HG03432 (cell line): ENCODE results near the gene CFAP100.

ENCODE experiments used
- ATAC-seq: cut with Tn5 transposase; IDR thresholded peaks from one replicate; pipeline ENCODE4 v1.9.1; 2021; ENCODE audit warnings: mild to moderate bottlenecking, moderate library complexity; ENCODE audit not compliant: unreplicated experiment

CFAP100 gene

DNA sequence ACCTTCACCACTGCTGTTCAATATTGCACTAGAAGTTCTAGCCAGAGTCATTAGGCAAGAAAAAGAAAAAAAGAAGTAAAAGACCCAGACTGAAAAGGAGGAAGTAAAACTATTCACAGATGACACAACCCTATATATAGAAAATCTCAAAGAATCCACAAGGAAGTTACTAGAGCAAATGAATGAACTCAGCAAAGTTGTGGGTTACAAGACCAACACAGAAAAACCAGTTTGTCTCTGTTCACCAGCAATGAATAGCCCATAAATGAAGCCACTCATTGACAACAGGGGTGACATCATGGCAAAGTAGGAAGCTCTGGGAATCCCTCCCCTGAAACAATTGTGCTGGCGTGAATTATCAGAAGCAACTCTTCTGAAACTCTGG is 4.6 kb downstream of the CFAP100 start:
- peak; percentile 70 for ATAC-seq

DNA sequence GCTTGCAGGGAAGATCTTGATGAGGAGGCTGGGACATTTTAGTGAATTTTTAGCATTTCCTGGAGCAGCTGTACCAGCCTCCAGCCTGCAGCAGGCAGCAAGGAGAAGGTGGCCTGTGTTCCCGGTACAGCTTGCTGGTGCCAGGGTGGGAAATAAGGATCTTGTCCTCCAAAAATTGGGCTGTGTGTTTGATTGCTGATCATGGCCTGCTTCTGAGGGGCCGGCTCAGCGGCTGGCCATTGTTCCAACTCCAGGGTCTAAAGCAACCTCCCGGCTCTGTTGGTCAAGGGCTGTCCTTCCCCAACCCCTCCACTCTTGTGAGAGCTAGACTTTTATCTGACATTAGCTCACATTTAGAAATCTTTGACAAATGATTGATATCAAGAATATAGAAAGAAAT is 5.0 kb downstream of the CFAP100 start:
- no peak for ATAC-seq

DNA sequence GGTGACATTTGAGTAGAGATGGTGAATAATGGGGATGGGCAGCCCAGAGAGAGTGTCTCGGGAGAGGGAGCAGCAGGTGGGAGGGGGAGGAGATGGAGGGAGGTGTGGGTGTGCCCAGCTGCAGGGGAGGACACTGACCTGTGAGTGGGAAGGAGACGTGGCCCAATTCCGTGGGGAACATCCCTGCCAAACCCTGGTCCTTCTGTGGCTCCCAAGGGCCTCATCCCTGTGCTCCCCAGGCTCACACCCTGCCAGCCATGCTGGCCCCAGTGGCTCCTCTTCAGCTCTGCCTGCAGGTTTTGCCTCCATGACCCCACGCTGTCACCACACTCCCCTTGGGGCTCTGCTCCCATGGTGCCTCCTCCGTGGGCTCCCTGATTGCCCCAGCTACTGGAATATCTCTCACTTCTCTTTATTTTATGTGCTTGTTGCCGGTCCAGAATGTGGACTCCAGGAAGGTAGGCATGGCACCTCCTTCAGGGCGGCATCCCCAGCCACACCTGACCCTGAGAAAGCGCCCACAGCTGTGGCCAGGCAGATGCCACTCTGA is 7.0 kb downstream of the CFAP100 start:
- ATAC-seq, result no peak

DNA sequence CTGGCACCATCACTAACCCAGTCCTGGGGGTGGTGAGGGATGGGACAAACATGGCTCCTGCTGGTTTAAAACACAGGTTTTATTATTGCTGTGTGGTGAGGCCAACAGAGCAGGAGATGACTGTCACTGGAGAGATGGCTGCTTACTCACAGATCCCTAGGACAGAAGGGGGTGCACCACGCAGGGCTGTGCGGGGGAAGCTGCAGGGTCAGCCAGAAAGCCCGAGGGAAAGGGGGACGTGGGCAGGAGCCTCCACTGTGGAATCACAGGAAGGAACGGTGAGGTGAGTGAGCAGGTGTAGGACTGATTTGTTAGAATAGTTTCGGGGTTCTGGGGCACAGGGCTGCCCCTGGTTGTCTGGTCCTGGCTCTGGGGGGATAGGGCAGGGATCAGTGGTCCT is 7.5 kb downstream of the CFAP100 start:
- no peak for ATAC-seq

DNA sequence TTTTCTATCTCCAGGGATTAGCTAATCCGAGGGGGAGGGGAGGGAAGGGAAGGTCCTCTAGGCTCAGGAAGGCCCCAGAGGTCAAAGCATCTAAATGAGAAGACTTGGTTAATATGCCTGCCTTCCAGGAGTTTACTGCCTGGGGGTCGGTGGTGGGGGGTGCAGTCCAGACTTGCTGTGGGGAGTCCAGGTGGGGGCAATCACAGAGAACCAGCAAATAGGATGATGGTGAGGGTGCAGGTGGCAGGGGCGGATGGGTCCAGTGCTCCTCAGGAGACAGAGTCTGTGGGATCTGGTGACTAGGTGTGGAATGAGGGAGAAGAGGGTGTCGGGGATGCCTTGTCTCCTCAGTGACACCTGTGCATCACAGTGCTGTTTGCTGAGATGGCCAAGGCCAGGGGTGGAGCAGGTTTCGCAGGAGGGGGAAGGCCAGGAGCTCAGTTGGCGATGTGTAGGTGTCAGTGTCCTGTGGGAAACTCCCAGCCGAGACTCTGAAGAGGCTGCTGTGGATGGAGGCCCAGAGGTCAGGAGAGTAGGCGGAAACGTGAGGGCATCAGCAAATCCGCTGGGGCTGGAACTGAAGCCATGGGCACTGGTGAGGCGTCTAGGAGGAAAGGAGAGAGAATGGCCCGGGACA is 8.1 kb downstream of the CFAP100 start:
- ATAC-seq, result no peak

DNA sequence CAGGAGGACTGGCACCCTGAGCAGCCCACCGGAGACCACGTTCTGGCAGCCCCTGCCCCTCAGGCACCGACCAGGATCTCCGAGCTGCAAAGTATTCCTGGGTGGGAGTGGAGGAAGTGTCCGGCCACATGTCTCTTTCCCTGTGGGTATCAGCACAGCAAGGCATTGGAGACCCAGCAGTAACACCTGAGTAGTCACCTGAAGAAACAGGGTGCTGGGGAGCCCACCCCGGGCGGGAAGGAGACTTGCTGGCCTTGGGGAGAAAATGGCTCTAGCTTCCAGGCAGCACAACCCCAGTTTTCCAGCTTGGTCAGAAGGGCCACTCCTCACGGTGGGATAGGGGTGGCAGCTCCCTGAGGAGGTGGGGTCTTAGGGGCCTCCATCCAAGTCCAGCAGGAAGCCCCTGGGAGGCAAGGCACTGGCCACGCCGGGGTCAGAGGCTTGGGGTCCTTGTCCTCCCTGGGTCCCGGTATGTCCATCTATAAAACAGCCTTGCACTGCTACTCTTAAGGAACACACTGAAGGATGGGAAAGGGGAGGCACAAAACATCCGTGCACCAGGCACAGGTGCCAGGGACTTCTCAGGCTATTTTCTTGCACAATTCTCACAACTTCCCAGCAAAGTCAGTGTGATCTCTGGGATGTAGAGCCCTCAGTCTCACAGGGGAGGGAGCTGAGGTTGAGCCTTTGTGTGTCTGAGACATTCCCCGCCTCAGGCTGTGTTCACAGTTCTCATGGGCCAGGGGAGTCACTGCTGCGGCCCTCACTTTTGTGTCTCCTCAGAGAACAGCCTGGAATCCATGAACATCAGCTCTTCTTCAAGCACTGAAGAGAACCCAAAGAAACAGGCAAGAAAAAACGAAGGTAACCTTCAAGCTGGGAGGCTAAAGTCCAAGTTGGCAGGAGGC is 11.9 kb downstream of the CFAP100 start:
- no peak for ATAC-seq

DNA sequence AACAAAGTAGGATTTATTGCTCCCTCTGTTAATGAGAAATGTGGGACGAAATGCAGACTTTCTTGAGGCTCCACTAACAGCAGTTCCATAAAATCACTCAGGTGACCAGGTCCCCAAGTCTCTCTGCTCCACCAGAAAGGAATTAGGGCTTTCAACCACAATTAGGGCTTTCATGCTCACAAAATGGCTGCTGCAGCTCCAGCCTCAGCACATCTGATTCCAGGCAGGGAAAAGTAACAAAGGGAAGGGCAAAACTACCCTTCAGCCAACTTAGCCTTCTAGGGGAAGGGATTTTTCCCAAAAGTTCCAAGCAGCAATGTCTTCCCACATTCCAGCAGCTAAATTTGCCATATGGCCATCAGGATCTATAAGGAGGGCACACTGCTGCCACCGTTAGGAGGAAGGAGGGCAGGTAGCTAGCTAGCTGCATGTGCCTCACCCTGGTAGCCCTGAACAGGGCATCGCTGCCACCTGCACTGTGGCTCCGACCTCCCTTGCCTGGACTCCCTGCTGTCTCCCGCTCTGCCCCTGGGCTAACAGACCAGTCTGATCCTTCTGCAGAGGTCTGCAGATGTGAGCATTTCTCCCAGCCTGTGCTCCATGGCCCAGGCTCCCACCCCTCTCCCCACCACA is 12.8 kb downstream of the CFAP100 start:
- no peak for ATAC-seq

DNA sequence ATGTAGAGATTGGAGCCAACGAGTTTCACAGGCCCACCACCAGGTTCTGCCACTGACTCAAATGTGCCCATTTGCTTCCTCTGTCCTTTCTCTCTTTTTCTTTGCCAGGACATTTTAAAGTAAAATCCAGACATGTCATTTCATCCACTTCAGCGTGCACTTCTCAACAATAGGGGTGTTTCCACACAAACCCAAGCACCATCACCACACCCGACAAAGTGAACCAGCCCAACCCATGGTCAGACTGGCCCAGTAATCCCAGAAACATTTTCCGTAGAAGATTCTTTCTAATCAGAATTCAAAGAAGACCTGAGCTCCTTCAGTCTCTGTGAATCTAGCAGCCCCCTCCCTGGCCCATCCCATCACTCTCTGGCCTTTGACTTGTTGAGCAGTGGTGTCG is 13.4 kb downstream of the CFAP100 start:
- no peak for ATAC-seq

DNA sequence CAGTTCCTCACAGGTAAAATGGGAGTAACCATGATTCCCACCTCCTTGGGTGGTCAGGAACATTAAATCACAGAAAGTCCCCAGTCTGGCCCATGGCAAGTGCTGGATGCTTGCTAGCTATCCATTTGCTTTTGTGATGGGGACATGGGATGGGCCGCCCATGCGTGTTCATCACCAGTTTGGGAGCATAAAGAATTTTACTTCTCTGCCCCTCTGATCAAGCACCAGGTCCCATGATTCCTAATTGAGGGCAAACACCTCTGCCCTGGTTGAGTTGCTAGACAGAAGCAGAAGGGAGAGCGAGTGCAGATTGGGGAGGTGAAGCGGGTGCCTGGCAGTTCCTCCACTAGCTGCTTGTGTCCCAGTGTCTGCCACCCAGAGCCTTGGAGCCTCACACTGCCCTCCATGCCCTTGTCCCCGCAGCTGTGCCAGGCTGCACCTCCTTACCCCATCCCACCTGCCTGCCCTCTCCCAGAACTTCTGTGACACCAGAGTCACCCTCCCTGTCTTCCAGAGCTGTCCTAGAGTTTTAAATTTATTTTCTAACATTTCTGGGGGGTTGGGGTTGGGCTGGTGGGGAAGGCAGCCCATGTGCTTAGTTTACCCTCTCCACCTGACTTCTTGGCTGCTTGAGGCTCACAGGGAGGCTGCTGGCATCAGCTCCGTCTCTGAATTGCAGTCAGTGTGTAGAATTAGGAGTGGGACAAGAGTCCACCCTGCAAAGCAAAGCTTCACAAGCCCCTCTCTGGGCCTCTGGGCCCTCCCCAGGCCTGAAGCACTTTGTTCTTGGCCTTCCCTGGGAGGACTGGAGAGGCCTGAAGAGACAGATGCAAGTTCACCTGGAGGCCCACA is 18.4 kb downstream of the CFAP100 start:
- no peak for ATAC-seq

DNA sequence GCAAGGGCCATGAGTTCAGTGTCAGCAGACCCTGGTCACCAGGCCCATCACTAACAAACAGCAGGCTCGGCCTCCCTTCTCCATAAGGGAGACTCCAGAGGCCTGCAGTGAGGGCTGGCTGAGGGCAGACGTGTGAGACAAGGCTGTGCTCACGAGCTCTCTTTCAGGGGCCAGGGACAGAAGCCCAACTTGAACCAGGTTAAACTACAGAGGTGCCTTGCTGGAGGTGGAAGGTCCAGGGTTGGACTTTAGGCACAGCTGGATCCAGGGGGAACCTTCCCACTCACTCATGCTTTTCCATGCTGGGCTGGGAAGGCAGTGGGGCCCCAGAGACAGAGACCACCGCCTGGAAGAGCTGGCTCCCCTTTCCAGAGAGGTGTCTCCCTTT is 19.0 kb downstream of the CFAP100 start:
- no peak for ATAC-seq

DNA sequence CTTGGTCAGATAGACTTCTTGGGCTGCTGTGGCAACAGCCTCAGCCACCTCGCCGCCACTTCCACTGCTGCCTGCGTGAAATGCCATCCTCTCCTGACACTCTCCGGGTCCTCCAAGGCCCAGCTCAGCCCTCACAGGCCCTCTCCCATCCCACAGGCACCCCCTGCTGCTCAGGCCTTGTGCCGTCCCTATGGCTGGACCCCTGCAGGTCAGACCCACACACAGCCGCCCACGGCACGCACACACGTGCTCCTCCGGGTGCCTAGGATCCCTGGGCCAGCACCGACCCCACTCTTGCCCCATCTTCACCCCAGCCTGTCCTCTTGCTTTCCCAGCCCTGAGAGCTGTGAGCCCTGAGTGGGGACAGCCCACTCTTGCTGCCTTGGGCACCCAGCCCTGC is 19.7 kb downstream of the CFAP100 start:
- ATAC-seq, result no peak

DNA sequence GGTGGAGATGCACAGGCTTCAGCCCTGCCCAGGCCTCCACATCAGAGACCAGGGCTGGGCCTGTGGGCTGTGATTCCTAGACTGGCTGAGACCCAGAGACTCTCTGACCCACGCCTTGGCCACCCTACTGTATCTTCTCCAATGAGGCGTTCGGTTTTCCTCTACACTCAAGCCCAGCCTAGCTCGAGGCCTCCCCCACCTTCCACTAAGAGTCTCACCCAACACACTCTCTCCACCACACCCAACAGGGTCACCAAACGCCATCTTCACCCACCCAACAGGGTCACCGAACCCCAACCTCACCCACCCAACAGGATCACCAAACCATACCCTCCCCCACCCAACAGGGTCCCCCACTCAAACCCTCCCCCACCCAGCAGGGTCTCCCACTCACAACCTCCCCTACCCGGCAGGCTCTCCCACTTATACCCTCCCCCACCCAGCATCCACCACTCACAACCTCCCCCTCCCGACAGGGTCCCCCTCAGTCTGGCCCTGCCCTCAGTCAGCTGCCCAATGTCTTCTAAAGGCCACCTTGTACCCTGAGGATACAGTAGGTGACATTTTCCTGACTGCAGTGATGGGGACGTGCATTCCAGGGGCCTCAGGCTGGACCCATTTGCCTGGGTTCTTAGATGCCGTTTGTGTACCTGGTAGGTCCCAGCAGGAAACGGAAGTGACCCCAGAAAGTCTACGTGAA is 20.4 kb downstream of the CFAP100 start:
- no peak for ATAC-seq

DNA sequence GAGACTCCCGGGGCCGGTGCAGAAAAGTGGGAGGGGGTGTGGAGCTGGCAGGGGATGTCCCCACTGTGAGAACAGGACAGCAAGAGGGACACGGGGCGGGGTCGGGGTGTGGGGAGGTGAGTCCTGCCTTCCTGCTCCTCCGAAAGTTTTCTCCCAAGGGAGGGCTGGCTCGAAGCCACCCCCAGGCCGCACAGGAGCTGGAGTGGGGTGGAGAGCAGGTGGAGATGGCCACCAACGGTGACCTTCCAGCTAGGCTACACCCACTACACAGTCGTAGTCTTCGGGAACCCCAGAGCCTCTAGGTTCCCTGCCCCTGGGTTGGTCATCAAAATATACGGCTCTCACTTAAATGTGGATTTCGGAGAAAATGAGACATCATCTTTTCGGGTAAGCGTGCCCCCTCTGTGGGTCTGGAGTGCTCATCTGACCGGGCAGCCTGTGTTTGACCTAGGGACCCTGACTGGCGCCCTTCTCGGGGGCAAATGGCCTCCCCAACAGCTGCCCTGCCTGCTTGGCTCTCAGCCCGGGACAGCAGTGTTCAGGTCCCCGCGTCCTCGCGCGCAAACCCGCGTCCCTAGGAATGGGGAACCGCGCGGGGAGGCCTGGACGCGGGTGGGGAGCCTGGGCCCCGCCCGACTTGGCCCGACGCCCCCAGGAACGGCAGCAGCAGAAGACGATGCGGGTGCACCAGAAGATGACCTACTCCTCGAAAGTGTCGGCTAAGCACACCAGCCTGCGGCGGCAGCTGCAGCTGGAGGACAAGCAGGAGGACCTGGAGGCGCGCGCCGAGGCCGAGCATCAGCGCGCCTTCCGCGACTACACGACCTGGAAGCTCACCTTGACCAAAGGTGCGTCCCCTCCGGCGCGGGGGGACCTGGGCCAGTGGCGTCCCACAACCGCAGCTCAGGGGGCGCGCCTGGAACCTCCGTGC is 21.2 kb downstream of the CFAP100 start:
- ATAC-seq, result no peak

DNA sequence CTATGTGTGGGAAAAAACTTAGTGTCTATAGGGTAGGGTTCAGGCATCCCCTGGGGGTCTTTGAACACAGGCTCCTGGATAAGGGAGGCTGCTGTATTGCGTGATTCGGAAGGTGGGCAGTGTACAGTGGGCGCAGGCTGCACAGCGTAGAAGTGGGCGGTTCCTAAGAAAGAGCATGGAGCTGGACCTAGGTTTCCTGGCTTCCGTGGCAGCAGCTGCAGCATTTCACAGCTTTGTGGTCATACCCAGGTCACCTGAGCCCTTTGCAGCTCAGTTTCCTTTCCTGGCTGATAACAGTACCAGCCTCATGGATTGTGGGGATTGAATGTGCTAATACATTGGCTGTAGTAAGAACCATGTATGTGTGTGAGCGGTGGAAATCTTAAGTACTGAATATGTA is 22.2 kb downstream of the CFAP100 start:
- ATAC-seq, result no peak

DNA sequence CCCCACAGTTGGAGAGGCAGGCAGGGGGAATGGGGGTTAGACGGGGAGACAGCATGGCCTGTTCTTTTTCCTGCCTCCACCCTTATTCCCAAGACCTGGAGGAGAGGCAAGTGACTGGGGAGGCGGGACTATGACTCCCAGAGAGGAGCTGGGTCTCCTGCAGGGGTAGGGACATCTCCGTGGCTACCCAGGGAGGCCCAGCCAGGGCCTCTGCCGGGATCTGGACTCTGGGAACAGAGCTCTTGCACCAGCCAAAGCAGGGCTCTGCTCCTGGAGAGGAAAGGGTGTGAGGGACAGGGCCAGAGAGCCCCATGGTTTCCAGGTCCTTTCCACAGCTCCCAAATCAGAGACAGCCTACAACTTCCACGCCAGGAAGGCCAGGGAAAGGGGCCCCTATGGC is 22.8 kb downstream of the CFAP100 start:
- no peak for ATAC-seq

DNA sequence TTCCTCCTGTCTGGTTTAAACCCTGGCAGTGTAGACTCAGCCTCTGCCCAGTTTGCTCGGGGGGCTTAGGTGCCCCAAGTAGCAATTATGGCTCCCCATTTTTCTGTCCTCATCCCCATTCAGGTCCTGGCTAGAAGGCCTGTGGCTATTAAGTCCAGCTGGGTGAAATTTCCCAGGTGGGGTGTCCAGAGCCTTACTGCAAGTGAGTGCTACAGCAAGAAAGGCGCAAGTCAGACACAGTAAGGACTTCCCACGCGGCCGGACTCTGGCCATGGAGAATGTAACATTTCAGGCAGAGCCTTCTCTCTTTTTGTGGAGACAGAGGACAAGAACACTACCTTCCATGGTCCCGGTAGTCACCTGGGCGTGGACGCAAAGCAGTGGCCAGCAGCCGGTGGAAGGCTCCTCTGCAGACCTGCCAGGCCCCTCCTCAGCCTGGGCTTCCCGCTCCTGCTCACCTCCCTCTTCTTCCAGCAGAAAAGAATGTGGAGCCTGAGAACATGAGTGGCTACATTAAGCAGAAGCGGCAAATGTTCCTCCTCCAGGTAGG is 23.3 kb downstream of the CFAP100 start:
- ATAC-seq, result no peak

DNA sequence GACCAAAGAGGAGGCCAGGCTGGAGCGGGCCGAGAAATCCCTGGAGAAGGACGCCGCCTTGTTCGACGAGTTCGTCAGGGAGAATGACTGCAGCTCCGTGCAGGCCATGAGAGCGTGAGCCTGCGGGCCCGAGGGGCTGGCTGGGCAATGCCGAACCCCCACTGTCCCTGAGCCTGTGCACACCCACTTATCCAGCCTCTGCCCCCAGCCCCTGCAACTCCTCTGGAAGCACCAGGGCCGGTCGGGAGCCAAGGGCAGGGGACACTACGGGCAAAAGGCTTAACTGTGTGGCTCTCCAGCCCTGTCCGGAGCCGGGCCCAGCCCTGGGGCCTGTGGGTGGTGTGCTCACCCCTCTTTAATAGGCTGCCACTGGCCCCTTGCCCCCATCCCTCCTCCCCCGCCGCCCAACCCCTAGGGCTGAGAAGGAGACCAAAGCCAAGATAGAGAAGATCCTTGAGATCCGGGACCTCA is 24.0 kb downstream of the CFAP100 start:
- ATAC-seq, result no peak

DNA sequence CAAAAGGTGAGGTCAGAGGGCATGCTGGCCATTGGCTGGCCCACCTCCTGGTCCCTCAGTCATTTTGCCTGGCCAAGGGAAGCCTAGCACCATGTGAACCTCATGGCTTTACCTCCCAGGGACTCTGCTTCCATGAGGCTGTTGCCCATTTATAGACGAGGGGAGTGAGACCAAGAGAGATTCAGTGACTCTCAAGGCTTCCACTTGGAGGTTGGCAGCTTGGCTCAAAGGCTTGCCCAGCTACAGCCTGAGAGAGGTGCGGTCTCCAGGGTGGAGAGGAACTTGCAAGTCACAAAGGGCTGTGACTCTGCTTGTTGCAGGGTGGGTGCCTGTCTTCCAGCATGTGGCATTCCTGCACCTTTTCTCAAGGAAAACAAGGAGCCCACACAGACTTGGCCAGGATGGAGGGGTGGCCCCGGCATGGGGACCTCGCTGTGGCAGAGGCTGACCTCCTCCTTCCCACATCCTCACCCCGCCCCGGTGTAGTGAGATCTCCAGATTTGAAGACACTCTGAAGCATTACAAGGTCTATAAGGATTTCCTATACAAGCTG is 24.5 kb downstream of the CFAP100 start:
- ATAC-seq, result no peak
